ENCODE results near the gene NTRK1. TPM values are rescaled to one million over a fixed set of nuclear protein-coding genes. Genes with fewer than 3 reads are reported as not detected.

NTRK1 gene
- total RNA-seq, 1 donor from 2014 or later, result 1.8 TPM

- intact Hi-C loops (cut with DNase I), result no loop called here
- ATAC-seq, result no peak
- no peak for DNase-seq (ENCODE audit: low spot score)
Measured at GRCh38 chr1:156836041-156836654, 24.5 kb upstream of the NTRK1 start.

DNA sequence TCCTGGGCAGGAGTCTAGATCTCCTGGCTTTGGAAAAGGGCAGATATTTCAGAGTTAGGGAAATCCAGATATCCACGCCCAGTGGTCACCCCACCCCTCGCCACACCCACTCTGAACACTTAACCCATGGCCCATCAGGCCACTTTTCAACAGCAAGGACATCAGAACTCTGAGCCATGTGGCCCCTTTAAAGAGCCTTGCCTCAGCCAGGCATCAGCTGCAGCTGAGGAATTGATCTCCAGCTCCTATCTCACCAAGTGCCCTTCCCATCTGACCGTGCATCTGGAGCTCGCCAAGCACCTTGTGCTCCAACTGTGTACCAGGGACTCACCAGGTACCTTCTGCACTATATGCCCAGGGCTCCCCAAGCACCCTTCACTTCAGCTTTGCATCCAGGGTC lies 23.8 kb upstream of the NTRK1 start:
- no peak for DNase-seq (ENCODE audit: low spot score)
- intact Hi-C loops (cut with DNase I), result no loop called here

GRCh38 chr1:156838972-156839371 lies 21.7 kb upstream of the NTRK1 start:
- DNase-seq (ENCODE audit: low spot score), result no peak
- ATAC-seq, result peak; percentile 67
- intact Hi-C loops (cut with DNase I), result no loop called here

More for the DNA sequence above, 23.8 kb upstream of the NTRK1 start:
- no peak for ATAC-seq

GRCh38 chr1:156839426-156840109 lies 21.1 kb upstream of the NTRK1 start:
- ATAC-seq (no peak), DNase-seq (ENCODE audit: low spot score) (no peak)
- intact Hi-C loops (cut with DNase I), result no loop called here

DNA sequence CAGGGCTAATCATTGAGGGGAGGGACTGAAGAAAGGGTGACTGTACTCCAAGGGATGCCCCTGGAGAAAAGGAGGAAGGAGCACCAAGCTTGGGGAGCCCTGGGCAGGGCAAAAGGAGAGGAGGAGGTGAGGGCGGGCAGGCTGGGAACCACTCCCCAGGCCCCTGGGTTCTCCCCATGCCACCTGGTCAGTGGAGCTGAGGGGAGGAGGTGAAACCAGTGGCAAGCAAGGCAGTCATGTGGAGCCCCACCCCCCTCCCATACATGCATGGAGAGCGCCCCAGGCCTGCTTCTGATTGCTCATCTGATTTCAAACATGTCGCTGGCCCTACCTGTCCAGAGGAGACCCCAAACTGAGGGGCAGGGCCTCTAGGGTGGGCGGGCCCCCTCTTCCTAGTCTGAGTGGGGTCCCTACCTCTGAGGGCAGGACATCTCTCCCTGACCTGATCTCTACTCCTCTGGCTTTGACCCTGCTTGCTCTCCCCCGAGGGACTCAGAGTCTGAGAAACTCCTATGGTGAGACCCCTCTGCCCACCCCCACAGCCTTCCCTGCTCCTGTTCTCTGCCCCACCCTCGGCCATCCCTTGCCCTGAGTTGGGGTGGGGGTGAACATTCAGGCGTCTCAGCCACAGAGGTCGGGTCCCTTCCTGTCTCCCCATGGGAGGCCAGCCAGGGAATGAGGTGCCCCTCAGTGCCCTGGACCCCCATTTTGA lies 20.3 kb upstream of the NTRK1 start:
- DNase-seq (ENCODE audit: low spot score) (no peak), ATAC-seq (no peak)
- intact Hi-C loops (cut with DNase I), result no loop called here

GRCh38 chr1:156840898-156841279 lies 19.8 kb upstream of the NTRK1 start:
- intact Hi-C loops (cut with DNase I), result no loop called here
- ATAC-seq (no peak), DNase-seq (ENCODE audit: low spot score) (no peak)

DNA sequence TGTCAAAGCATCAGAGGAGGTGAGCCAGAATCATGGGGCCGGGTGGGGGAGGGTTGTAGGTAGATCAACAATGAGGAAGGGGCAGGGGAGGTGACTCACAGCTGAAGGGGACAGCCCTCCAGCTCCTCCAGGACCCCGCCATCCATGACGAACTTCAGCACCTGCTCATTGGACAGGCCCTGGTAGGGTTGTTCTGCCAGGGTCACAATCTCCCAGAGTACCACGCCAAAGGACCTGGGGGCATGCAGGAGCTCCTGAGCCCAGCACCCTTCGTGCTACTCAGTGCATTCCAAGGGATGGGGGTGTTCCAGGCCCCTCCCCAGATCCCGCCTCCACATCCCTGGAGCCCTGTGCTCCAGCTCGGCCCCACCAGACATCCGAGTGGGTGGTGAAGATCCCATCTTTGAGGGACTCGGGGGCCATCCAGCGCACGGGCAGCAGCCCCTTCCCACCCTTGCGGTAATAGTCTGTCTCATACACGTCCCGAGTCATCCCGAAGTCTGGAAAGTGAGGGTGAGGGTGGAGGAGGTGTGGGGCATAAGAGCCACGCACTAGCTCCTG lies 19.3 kb upstream of the NTRK1 start:
- intact Hi-C loops (cut with DNase I), result no loop called here
- DNase-seq (ENCODE audit: low spot score) (no peak), ATAC-seq (no peak)

DNA sequence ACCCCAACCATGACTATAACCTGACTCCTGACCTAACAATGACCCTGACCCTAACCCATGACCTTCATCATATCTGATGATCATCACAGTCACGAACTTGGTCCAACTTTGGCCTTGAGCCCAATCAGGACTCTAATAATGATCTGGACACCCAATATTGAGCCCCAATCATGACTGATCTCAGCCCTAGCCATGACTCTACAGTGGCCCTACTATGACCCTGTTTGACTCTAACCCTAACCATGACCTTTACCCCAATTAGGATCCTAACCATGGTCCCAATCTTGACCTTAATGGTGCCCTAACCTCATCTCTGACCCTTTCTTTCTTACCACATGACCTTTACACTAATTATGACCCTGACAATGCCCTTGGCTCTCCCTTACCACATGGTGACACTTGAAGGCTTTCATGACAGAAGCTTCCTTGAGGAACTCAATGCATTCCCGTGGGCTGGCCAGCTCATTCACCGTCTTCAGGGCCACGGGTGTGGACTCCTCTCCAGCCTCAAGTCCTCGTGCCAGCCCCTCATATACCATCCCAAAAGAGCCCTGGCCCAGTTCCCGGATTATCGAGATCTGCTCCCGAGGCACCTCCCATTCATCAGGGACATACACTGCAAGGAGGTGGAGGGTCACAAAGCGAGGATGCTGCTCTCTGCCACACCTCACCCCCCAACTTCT lies 17.9 kb upstream of the NTRK1 start:
- intact Hi-C loops (cut with DNase I), result no loop called here
- no peak for ATAC-seq
- DNase-seq (ENCODE audit: low spot score), result no peak

DNA sequence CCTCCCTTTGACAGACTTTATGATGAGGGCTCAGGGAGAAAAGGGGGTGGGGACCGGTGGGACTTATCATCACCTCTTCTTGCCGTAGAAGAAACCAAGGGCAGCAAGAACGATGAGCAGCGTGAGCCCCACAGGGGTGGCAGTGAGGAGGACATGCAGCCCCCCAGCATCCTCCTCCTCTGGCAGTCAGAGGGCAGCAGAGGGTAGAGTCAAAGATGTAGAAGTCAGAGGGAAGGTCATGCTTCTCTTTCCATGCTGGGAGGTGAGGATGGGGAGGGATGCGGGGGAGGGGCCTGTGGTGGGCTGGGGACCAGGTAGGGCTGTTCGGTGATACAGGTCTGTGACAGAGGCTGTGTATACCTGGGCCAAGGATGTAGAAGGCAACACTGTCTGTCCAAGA lies 16.6 kb upstream of the NTRK1 start:
- intact Hi-C loops (cut with DNase I), result no loop called here
- DNase-seq (ENCODE audit: low spot score) (no peak), ATAC-seq (no peak)

GRCh38 chr1:156844638-156845037 lies 16.0 kb upstream of the NTRK1 start:
- ATAC-seq, result no peak
- DNase-seq (ENCODE audit: low spot score), result no peak
- intact Hi-C loops (cut with DNase I), result no loop called here

DNA sequence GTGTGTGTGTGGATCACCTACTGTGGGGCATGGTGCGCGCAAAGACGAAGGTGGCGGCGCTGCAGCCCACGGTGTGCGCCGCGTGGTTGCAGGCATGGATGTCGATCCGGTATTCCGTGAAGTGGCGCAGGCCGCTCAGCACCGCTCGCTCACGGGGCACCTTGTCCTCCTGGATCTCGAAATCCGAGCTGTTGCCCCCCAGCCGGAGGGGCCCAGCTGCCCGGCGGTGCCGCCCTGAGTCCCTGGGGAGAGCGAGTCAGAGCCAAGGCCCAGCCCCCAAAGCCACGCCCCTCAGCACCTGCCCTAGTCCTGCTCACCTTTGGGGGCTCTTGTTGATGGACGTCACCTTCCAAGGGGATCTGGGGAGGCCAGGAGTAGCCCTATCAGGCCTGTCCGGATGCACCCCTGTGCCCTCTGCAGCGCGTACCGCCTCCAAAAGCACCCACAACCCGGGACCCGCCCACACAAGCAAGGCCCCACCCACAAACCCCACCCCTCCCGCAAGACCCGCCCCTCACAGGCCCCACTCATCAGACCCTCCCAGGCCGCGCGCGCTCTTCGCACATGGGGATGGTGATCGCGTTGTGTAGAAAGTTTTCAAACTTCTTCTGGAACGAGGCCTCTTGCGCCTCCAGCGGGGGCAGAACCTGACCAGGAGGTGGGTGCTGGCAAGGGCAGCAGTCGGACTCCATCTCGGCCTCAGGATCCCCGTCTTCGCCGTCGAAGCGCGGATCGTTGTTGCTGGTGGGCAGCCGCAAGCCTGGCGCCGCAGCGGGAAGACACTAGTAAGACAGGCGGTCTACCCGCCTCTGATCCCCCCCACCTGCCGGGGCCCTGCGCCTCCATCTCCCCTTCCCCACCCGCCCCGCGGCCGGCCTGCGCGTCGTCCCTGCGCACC lies 15.4 kb upstream of the NTRK1 start:
- ATAC-seq (no peak), DNase-seq (ENCODE audit: low spot score) (no peak)
- intact Hi-C loops (cut with DNase I), result no loop called here

DNA sequence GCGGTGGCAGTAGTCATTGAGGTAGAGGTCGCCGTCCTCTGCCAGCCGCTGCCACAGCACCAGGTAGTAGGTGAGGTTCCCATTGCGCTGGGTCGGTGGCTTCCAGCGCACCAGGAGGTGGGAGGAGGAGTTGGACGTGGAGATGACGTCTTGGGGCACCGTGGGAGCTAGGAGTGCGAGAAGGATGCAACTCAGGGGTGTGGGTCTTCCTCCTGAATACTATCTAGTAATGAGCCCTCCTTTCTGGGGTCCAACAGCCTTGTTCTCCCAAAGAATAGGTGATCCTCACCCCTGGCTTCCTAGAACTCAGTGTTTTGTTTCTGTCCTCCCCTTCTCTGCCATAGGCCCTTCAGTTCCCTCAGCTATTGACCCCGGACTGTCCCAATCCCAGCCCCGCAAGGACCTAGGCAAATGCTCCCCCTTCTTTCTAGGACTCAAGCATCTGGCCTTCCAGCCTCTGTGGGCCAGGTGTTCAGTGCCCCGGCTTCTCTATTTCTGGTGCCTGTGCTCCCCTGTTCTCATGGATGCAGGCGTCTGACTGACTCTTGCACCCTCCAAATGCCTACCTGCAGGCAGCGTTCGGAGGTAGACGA lies 14.6 kb upstream of the NTRK1 start:
- intact Hi-C loops (cut with DNase I), result no loop called here
- ATAC-seq (no peak), DNase-seq (ENCODE audit: low spot score) (no peak)

- ATAC-seq (no peak), DNase-seq (ENCODE audit: low spot score) (no peak)
- intact Hi-C loops (cut with DNase I), result no loop called here
Measured at GRCh38 chr1:156846643-156847042, 14.0 kb upstream of the NTRK1 start.

- ATAC-seq, result no peak
- no peak for DNase-seq (ENCODE audit: low spot score)
- intact Hi-C loops (cut with DNase I), result no loop called here
Measured at GRCh38 chr1:156847591-156848460, 12.8 kb upstream of the NTRK1 start.

DNA sequence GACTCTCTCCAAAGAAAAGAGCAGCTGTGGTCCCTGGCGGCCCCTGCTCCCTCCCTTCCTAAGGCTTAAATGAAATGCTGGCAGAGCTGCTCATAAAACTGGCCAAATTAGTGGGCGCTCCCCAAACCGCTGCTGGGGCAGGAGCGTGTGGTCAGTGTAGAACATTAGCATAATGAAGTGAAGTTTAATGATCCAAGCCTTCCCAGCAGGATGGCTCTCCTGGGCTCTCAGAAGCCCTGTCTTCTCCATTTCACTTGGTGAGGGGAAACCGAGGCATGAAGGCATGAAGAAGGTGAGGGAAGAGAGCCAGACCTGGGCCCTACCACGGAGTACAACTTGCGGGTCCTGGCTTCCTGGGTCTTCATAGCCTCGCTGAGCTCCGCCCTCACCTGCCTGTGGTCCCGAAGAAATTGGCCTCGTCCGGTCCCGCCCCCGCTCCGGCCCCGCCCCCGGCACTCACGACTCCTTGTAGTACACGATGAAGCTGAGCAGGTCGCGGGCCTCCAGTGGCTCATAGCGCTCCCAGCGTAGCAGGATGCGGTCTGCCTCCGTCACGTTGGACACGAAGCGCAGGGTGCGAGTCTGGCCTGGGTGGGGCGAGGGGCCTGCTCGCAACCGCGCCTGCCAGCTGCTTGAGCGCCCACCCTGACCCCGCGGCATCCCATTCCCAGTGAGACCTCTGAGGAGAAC lies 12.1 kb upstream of the NTRK1 start:
- ATAC-seq (peak; percentile 36), DNase-seq (ENCODE audit: low spot score) (no peak)
- intact Hi-C loops (cut with DNase I), result no loop called here

DNA sequence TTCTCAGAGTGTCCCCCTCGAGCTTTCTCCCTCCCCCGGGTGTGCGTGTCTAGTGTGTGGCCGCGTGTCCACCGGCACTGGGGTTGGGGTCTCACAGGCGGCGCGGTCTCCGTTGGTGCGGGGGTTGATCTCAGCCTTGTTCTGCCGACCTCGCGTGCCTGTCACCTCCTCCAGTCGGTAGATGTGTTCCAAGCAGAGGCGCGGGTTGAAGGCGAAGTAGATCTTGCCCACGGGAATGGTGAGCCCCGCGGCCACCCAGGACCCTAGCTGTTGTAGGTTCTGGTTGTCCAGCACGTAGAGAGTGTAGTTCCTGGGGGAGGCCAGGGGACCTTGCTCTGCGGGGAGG lies 11.5 kb upstream of the NTRK1 start:
- no peak for DNase-seq (ENCODE audit: low spot score)
- ATAC-seq, result no peak
- intact Hi-C loops (cut with DNase I), result no loop called here
